ENCODE data around the gene APOA4. TPM values are rescaled to one million over a fixed set of nuclear protein-coding genes. Genes with fewer than 3 reads are reported as not detected.

The APOA4 gene
- total and polyA plus RNA-seq, 9 of the 15 experiments (the other 6 are each of a cell fraction or from before 2014, with no cell fraction given) = 0.07 TPM; not detected in 8

DNA sequence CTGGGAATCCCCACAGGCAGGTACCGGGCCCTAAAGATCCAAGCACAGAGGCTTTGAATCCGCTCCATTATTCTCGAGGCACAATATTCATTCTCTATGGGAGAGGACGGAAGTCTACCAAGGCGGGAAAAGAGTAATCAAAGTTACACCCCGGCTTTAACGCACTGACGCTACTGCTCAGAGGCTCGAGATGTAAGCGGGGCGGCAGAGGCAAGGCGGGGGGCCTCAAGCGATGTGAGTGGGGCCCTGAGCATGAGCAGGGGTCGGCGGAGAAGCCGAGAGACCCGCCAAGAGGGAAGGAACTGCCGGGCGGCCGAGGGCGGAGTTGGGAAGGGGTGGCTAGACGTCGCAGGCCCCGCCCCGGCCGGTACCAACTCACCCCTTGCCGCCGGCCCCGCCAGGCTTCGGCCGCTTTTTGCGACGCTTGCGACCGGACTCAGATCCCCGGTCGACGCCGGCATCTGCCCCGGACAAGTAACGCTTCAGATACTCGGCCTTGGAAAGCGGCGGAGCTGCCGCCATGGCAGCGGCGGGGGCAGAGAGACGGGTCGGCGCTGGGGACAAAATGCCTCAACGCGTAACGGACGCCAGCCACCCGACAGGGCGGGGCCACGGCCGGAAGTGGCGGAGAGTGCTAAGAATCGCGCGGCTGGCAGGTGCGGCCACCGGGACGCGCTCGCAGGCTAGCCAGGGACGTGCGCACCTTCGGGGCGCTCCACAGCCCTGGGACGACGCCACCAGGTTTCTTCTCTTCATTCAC lies 50.5 kb downstream of the APOA4 start, which contains the start of gene BUD13 (continued):
- TF ChIP-seq, protein P1, sequence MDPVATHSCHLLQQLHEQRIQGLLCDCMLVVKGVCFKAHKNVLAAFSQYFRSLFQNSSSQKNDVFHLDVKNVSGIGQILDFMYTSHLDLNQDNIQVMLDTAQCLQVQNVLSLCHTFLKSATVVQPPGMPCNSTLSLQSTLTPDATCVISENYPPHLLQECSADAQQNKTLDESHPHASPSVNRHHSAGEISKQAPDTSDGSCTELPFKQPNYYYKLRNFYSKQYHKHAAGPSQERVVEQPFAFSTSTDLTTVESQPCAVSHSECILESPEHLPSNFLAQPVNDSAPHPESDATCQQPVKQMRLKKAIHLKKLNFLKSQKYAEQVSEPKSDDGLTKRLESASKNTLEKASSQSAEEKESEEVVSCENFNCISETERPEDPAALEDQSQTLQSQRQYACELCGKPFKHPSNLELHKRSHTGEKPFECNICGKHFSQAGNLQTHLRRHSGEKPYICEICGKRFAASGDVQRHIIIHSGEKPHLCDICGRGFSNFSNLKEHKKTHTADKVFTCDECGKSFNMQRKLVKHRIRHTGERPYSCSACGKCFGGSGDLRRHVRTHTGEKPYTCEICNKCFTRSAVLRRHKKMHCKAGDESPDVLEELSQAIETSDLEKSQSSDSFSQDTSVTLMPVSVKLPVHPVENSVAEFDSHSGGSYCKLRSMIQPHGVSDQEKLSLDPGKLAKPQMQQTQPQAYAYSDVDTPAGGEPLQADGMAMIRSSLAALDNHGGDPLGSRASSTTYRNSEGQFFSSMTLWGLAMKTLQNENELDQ (CRISPR knock-in tag; IDR thresholded peaks at IDR 0.05; ENCODE audit: borderline replicate concordance) = no peak
- TF ChIP-seq CBFB (CRISPR knock-in tag; IDR thresholded peaks at IDR 0.05) (no peak), RB1 (IDR thresholded peaks at IDR 0.05; ENCODE audit: low read depth) (peak; percentile 90), ZNF165 (CRISPR knock-in tag; IDR thresholded peaks at IDR 0.05; ENCODE audit: borderline replicate concordance) (no peak), E2F3 (CRISPR knock-in tag; IDR thresholded peaks at IDR 0.05) (no peak; the same call in 1 of the 2 replicates)
- TF ChIP-seq, protein P2, sequence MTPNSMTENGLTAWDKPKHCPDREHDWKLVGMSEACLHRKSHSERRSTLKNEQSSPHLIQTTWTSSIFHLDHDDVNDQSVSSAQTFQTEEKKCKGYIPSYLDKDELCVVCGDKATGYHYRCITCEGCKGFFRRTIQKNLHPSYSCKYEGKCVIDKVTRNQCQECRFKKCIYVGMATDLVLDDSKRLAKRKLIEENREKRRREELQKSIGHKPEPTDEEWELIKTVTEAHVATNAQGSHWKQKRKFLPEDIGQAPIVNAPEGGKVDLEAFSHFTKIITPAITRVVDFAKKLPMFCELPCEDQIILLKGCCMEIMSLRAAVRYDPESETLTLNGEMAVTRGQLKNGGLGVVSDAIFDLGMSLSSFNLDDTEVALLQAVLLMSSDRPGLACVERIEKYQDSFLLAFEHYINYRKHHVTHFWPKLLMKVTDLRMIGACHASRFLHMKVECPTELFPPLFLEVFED (CRISPR knock-in tag; conservative IDR thresholded peaks at IDR 0.05) = no peak
- TF ChIP-seq, protein P3, sequence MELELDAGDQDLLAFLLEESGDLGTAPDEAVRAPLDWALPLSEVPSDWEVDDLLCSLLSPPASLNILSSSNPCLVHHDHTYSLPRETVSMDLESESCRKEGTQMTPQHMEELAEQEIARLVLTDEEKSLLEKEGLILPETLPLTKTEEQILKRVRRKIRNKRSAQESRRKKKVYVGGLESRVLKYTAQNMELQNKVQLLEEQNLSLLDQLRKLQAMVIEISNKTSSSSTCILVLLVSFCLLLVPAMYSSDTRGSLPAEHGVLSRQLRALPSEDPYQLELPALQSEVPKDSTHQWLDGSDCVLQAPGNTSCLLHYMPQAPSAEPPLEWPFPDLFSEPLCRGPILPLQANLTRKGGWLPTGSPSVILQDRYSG (tag; conservative IDR thresholded peaks at IDR 0.05; ENCODE audit: low read depth) = no peak
- TF ChIP-seq, protein P4, sequence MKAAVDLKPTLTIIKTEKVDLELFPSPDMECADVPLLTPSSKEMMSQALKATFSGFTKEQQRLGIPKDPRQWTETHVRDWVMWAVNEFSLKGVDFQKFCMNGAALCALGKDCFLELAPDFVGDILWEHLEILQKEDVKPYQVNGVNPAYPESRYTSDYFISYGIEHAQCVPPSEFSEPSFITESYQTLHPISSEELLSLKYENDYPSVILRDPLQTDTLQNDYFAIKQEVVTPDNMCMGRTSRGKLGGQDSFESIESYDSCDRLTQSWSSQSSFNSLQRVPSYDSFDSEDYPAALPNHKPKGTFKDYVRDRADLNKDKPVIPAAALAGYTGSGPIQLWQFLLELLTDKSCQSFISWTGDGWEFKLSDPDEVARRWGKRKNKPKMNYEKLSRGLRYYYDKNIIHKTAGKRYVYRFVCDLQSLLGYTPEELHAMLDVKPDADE (conservative IDR thresholded peaks at IDR 0.05; ENCODE audit: control insufficient read depth, low read depth, low read length) = peak; percentile 58
- TF ChIP-seq, protein P5, sequence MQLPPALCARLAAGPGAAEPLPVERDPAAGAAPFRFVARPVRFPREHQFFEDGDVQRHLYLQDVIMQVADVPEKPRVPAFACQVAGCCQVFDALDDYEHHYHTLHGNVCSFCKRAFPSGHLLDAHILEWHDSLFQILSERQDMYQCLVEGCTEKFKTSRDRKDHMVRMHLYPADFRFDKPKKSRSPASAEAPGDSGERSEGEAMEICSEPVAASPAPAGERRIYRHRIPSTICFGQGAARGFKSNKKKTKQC (CRISPR knock-in tag; IDR thresholded peaks at IDR 0.05) = peak; percentile 78; the same call in 1 of the 2 replicates
- TF ChIP-seq, protein P6, sequence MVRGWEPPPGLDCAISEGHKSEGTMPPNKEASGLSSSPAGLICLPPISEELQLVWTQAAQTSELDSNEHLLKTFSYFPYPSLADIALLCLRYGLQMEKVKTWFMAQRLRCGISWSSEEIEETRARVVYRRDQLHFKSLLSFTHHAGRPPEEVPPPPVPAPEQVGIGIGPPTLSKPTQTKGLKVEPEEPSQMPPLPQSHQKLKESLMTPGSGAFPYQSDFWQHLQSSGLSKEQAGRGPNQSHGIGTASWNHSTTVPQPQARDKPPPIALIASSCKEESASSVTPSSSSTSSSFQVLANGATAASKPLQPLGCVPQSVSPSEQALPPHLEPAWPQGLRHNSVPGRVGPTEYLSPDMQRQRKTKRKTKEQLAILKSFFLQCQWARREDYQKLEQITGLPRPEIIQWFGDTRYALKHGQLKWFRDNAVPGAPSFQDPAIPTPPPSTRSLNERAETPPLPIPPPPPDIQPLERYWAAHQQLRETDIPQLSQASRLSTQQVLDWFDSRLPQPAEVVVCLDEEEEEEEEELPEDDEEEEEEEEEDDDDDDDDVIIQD (CRISPR knock-in tag; IDR thresholded peaks at IDR 0.05) = no peak
- TF ChIP-seq, protein P7, sequence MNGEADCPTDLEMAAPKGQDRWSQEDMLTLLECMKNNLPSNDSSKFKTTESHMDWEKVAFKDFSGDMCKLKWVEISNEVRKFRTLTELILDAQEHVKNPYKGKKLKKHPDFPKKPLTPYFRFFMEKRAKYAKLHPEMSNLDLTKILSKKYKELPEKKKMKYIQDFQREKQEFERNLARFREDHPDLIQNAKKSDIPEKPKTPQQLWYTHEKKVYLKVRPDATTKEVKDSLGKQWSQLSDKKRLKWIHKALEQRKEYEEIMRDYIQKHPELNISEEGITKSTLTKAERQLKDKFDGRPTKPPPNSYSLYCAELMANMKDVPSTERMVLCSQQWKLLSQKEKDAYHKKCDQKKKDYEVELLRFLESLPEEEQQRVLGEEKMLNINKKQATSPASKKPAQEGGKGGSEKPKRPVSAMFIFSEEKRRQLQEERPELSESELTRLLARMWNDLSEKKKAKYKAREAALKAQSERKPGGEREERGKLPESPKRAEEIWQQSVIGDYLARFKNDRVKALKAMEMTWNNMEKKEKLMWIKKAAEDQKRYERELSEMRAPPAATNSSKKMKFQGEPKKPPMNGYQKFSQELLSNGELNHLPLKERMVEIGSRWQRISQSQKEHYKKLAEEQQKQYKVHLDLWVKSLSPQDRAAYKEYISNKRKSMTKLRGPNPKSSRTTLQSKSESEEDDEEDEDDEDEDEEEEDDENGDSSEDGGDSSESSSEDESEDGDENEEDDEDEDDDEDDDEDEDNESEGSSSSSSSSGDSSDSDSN (IDR thresholded peaks at IDR 0.05; ENCODE audit: borderline replicate concordance in 1 of 2, low read depth in 2 of 2, low read length in 2 of 2) = 0 out of 4 replicates have a peak, but pooled peaks of 1 of the 2 experiments have one; percentile 14
